Ecto neural progenitor cell (in vitro differentiated cells): ENCODE measurements around the gene SETBP1.
"Not testable (repeated sequence)": the region's sequence is repeated elsewhere in the genome, so short reads cannot be mapped to it uniquely, and the experiment has no call there.

Experiments used
- DNase-seq: peaks from one replicate; pipeline ENCODE4 v3.0.0-alpha.2; 2018; ENCODE audit warnings: low spot score

The SETBP1 gene

GRCh38 chr18:44704135-44704789 is 23.6 kb downstream of the SETBP1 start:
- no peak for DNase-seq

- no peak for DNase-seq
These were observed 24.5 kb downstream of the SETBP1 start for GRCh38 chr18:44705075-44705675.

- no peak for DNase-seq
These were observed 27.9 kb downstream of the SETBP1 start for GRCh38 chr18:44708451-44709083.

- no peak for DNase-seq
These were observed 28.8 kb downstream of the SETBP1 start for GRCh38 chr18:44709307-44710126.

GRCh38 chr18:44710931-44711330 is 30.2 kb downstream of the SETBP1 start:
- DNase-seq, result no peak

DNA sequence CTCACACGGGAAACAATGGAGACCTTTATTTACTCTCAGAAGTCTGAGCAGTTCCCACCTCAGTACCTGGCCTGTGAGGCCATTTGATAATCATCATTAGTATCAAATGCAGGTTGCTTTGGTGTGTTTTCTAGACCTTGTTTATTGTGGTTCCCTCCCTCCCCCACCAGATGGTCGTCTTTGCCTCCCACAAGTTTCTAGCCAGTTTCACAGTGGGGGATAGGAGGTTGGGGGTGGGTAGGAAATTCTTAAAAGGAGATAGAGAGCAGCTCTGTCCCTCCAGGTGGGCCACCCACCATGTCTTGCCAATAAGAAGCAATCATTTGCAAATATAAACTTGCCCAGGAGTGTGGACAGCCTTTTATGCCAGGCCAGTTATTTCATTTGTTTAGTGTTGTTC is 31.3 kb downstream of the SETBP1 start:
- no peak for DNase-seq

DNA sequence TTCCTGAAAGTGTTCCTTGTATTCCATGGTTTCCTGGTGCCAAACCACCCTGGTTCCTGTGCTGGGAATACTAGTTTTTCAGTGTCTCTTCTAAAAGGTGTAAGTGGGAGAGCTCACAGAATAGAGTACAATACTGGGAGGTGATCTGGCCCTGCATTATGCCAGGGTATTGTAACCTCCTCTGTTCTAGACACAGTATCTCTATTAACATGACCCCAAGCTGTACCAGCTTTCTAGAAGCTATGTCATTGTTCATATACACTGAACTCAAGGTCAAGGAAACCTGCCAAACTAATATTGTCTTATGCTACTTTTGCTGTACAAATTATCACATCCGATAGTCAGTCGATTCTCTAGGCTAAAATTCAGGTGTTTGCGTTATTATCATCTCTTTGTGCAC is 32.7 kb downstream of the SETBP1 start:
- no peak for DNase-seq

DNA sequence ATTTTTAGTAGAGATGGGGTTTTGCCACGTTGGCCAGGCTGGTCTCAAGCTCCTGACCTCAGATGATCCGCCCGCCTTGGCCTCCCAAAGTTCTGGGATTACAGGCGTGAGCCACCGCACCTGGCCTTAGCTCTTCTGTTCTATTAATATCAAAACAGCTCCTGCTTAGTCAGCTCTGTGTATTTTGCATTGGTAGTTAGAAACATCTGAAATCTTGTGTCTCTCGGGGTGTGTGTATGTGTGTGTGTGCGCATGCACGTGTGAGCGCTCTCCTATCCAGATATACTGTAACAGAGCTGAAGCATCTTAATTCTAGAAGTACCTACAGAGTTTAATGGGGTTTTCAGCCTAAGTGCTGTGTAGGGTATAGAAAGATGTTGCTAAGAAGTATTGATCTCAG is 33.7 kb downstream of the SETBP1 start:
- DNase-seq, result no peak

GRCh38 chr18:44715245-44715644 is 34.6 kb downstream of the SETBP1 start:
- no peak for DNase-seq

GRCh38 chr18:44715842-44716241 is 35.2 kb downstream of the SETBP1 start:
- DNase-seq, result no peak

DNA sequence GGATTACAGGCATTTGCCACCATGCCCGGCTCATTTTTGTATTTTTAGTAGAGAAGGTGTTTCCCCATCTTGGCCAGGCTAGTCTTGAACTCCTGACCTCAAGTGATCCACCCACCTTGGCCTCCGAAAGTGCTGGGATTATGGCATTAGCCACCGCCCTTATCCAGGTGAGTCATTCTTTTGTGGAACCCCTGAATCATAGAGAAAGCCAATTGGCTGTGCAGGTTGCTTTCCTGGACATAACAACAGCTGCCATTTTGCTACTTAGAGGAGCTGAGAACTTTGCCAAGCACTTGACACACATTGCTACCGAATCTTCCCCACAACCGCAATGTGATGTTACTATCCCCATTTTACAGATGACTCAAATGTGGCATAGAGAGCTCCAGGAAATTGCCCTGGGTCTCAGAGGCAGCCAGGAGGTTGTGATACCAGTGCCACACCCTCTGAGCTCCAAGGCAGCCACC is 36.0 kb downstream of the SETBP1 start:
- DNase-seq, result no peak

DNA sequence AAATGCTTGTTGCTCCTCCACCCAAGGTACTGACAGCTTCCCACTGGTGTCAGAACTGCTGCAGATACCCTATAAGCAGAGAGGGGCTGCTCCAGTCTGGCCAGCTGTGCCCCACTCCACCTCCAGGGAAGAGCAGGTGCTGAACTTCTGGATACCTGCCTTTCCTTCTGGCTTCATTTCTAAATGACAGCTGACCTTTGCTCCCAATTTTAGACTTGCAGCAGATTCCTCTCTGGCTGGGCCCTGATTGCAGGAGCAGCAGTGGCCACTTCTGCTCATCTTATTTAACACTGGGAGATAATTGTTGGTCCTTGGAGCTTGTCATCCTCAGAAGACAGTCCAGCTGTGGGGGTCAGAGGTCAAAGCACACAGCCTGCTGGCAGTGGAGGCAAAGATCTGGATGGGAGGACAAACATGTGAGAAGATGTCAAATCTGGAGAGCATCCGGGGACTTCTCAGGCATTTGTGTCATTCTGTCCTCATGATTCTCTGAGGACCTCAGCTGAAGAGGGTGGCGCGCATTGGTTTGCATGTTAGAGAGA is 38.9 kb downstream of the SETBP1 start:
- no peak for DNase-seq

DNA sequence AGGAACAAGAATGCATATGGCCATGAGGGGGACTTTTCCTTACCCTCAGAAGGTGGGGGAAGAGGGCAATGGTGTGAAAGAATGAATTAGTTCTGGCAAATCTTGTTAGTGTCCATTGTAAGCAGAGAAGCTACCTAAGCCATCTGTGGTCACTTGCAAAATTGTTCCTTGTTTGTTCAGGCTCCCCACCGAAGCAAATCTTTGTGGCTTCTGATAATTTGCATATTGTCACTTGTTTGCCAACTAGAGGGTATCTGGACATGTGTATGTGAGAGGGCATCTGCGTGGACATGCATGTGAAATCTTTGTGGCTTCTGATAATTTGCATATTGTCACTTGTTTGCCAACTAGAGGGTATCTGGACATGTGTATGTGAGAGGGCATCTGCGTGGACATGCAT is 41.1 kb downstream of the SETBP1 start:
- not testable (repeated sequence) for DNase-seq

DNA sequence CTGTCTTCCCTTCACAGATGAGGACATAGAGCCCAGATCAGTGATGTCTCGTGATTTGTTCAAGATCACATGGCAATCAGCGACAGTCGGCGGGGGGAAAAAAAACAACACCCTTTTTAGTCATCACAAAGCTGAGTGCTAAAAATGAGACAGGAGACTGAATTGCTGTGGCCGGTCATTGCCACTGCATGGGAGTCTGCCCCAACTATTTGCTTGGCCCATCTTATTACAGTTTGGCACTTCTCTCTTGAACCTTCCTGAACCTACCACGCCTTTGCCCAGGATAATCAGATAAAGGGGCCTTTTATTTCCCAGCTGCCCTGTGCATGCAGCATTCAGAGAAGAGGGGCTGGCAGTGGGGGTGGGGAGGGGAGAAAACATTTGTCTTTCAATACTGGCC is 42.7 kb downstream of the SETBP1 start:
- DNase-seq, result no peak

- DNase-seq, result no peak
These were observed 43.6 kb downstream of the SETBP1 start for GRCh38 chr18:44724105-44724778.

- DNase-seq, result no peak
These were observed 44.8 kb downstream of the SETBP1 start for GRCh38 chr18:44725300-44726058.

DNA sequence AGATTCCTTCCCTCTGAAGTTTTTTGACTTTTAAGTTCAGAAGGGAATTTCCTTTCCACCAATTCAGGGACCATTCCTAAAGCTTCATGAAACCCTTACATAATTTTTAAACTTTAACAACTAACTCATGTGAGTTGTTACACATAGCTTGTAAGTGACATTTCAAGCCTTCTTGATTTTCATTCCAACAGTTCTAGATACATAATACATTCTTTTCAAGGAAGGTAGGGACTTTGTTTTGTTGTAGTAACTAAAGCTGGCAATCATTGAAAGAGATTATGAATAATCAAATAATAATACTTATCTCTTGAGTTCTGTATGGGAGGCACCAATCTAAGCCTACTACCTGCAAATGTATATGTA is 45.4 kb downstream of the SETBP1 start:
- DNase-seq, result no peak

DNA sequence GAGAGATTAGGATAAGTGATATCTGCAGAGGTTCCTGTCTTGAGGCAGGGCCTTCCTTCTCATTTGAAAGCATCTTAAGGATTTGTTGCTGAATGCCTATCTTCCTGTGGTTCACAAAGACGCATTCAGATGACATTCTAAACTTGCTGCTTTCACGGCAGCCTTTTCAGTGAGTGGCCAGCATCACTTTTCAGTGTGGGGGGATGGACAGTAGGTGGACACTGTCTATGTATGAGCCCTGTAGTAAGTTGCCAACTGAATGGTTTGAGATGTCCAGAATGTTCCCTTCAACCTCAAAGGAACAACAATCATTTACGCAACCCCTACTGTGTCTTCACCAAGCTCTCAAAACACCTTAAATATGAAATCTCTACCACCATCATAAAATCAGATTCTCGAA is 46.6 kb downstream of the SETBP1 start:
- DNase-seq, result no peak

DNA sequence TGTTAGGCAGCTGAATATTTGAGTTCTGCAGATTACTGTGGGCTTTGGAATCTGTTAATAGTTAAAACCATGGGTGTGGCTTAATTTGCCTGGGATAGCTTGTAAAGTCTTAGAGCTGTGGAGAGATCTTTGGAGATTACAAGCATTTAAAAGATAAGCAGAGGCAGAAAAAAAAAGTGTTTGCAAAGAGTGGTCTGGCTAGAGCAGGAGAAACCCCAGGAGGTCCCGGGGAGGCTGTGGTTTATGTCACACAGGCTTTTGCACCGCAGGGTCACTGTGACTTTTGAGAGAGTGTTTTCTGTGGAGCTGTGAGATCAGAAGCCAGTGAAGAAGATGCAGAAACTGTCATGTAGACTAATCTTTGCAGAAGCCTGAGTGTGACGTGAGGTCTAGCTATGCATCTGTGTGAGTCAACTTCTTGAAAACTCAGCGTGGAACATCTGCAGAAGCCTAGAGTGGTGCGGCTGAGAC is 49.0 kb downstream of the SETBP1 start:
- no peak for DNase-seq

GRCh38 chr18:44730803-44731529 is 50.3 kb downstream of the SETBP1 start:
- no peak for DNase-seq
